ENCODE measurements around the gene HIC1.

- peak in 1 of 2 donors; percentile 17 for TF ChIP-seq CTCF (conservative IDR thresholded peaks at IDR 0.05 in 1 of 2, IDR thresholded peaks at IDR 0.05 in 1 of 2; ENCODE audit: low read depth in 1 of 2, low read length in 2 of 2)
- TF ChIP-seq EZH2 (IDR thresholded peaks at IDR 0.05; ENCODE audit: low read length, missing control alignments), result no peak
Observed at GRCh38 chr17:2075336-2076086, 20.6 kb downstream of the HIC1 start.
